Left ventricle myocardium inferior (tissue), 1 donor: ENCODE data around the gene ADA. TPM values are rescaled to one million over a fixed set of nuclear protein-coding genes. Genes with fewer than 3 reads are reported as not detected.
A peak's percentile ranks its signal among the peaks of the same experiment; 100 is the strongest.

ENCODE experiments used
- DNase-seq: peaks from one replicate; pipeline ENCODE4 v3.0.0-alpha.2; 2020
- H3K27ac ChIP-seq: fragments of 200-600 bp; replicated peaks from 2 replicates; pipeline ENCODE4 v1.8.0; 2021
- H3K27me3 ChIP-seq: fragments of 200-600 bp; 2 replicates; pipeline ENCODE4 v1.8.0; 2021; ENCODE audit warnings: low read depth
- H3K36me3 ChIP-seq: fragments of 200-600 bp; 2 replicates; pipeline ENCODE4 v1.8.0; 2021
- H3K4me1 ChIP-seq: fragments of 200-600 bp; 2 replicates; pipeline ENCODE4 v1.8.0; 2021
- H3K4me3 ChIP-seq: fragments of 200-600 bp; 2 replicates; pipeline ENCODE4 v1.8.0; 2021; ENCODE audit warnings: mild to moderate bottlenecking, moderate library complexity
- H3K9me3 ChIP-seq: fragments of 200-600 bp; replicated peaks from 2 replicates; pipeline ENCODE4 v1.8.0; 2021
- intact Hi-C: fragments of 100-400 bp; cut with micrococcal nuclease; formaldehyde crosslinking; loops from one replicate; pipeline ENCODE4 v1.11.0; 2022
- total RNA-seq: library from RNA; stranded (reverse); fragmentation: NEBNext Ultra II Directional; extraction: Animal tissue kit (Norgen Biotek cat#: 25700); gene quantifications from one replicate; pipeline ENCODE4 v1.2.1, GENCODE V29; 2021
- TF ChIP-seq, protein P1 (sequence below): fragments of 200-600 bp; IDR thresholded peaks from 2 replicates; pipeline ENCODE4 v1.8.0; 2021; ENCODE audit warnings: antibody characterized with exemption, mild to moderate bottlenecking, borderline replicate concordance
- donor health status: DM: no; HTN: yes; CAD: no; lungs with severe emphysema.

The ADA gene
- total RNA-seq, 1 donor from 2014 or later = 6.7 TPM

DNA sequence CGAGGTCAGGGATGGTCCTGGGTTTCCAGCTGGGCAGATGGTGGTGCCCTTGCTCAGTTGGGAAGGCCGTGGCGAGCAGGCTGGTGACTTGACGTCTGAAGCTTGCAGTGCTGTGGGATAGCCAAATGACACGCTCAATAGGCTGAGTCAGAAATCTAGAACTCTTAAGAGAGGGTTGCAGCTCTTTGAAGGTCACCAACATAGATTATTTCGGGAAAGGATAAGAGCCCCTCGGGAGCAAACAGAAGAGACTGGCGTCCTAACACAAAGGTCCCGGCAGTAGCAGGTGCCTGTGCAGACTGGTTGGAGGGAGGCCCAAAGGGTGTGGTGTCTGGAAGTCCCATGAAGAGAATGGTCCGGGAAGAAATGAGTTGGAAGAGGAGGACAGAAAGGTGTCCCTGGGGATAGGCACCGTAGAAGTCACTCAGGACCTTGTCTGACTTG is 50.7 kb downstream of the ADA start:
- peak; percentile 49 for DNase-seq

GRCh38 chr20:44600301-44600700 is 51.2 kb downstream of the ADA start:
- Histone ChIP-seq H3K4me1 (peaks cover 97% of the 10 kb centered on the region), H3K27me3 (no peaks in the 10 kb centered on the region), H3K36me3 (peaks cover 7% of the 10 kb centered on the region), H3K9me3 (no peaks in the 10 kb centered on the region), H3K4me3 (peak overlapping the region; percentile 51), H3K27ac (peak overlapping the region; percentile 93)
- TF ChIP-seq, protein P1, sequence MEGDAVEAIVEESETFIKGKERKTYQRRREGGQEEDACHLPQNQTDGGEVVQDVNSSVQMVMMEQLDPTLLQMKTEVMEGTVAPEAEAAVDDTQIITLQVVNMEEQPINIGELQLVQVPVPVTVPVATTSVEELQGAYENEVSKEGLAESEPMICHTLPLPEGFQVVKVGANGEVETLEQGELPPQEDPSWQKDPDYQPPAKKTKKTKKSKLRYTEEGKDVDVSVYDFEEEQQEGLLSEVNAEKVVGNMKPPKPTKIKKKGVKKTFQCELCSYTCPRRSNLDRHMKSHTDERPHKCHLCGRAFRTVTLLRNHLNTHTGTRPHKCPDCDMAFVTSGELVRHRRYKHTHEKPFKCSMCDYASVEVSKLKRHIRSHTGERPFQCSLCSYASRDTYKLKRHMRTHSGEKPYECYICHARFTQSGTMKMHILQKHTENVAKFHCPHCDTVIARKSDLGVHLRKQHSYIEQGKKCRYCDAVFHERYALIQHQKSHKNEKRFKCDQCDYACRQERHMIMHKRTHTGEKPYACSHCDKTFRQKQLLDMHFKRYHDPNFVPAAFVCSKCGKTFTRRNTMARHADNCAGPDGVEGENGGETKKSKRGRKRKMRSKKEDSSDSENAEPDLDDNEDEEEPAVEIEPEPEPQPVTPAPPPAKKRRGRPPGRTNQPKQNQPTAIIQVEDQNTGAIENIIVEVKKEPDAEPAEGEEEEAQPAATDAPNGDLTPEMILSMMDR = no peak
- DNase-seq = no peak
- intact Hi-C loops = no loop called here

More for the DNA sequence above, 50.7 kb downstream of the ADA start:
- intact Hi-C loops = no loop called here
- H3K27me3 ChIP-seq = no peaks in the 10 kb centered on the region
- peaks cover 7% of the 10 kb centered on the region for H3K36me3 ChIP-seq
- peak overlapping the region; percentile 93 for H3K27ac ChIP-seq
- no peaks in the 10 kb centered on the region for H3K9me3 ChIP-seq
- H3K4me3 ChIP-seq = peak overlapping the region; percentile 51
- H3K4me1 ChIP-seq = peaks cover 93% of the 10 kb centered on the region
- TF ChIP-seq, protein P1 = no peak

DNA sequence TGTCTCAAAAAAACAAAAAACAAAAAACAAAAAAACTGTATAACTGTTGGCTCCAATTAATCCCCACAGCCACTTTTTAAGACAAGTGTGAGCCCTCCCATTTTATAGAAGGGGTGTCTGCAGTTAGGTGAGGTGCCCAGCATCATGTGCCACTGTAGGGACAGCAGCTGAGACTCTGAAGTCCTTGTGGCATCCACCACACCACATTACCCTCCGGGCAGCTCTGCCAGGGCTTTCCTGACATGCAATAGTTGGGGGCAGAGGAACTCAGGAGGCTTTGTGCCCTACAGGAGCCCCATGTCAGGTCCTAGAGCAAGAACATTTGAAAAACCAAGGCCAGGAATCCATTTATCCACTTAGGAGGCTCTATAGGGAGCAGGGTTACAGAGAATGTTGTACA is 51.8 kb downstream of the ADA start:
- no peak for DNase-seq
- Histone ChIP-seq H3K36me3 (peaks cover 7% of the 10 kb centered on the region), H3K4me1 (peaks cover 100% of the 10 kb centered on the region), H3K27ac (peak overlapping the region; percentile 93), H3K4me3 (peak overlapping the region; percentile 51), H3K27me3 (no peaks in the 10 kb centered on the region), H3K9me3 (no peaks in the 10 kb centered on the region)
- intact Hi-C loops = loop anchor here (10.0 kb wide), 1 partner anchor 65 kb away; no protein-coding TSS in a partner anchor
- TF ChIP-seq, protein P1 = no peak

- Histone ChIP-seq H3K36me3 (peaks cover 7% of the 10 kb centered on the region), H3K27ac (peak overlapping the region; percentile 93), H3K4me3 (peak overlapping the region; percentile 51), H3K4me1 (peaks cover 100% of the 10 kb centered on the region), H3K27me3 (no peaks in the 10 kb centered on the region), H3K9me3 (no peaks in the 10 kb centered on the region)
- DNase-seq = peak; percentile 63
- TF ChIP-seq, protein P1 = peak; percentile 33
- intact Hi-C loops = loop anchor here (10.0 kb wide), 1 partner anchor 64 kb away; no protein-coding TSS in a partner anchor
Measured at GRCh38 chr20:44598423-44599305, 52.8 kb downstream of the ADA start.

- Histone ChIP-seq H3K9me3 (no peaks in the 10 kb centered on the region), H3K36me3 (peaks cover 7% of the 10 kb centered on the region), H3K4me1 (peaks cover 96% of the 10 kb centered on the region), H3K27me3 (no peaks in the 10 kb centered on the region), H3K27ac (peak overlapping the region; percentile 93), H3K4me3 (peak overlapping the region; percentile 51)
- TF ChIP-seq, protein P1 = no peak
- intact Hi-C loops = loop anchor here (10.0 kb wide), 1 partner anchor 63 kb away; no protein-coding TSS in a partner anchor
- DNase-seq = no peak
Measured at GRCh38 chr20:44597930-44598329, 53.6 kb downstream of the ADA start.
